Panc1 (cell line): ENCODE results near the gene GAP43. TPM values are rescaled to one million over a fixed set of nuclear protein-coding genes. Genes with fewer than 3 reads are reported as not detected.

ENCODE experiments used
- ATAC-seq: fragments of 200-7000 bp; cut with Tn5 transposase; 2 replicates; pipeline ENCODE4 v1.9.1; 2020; ENCODE audit warnings: mild to moderate bottlenecking, moderate library complexity
- BruUV-seq: library from RNA; stranded (reverse); fragments of 400-500 nt; replicated peaks from 2 replicates; lab custom pipeline; 2021; lab: Mats Ljungman, UMichigan
- CTCF ChIA-PET: fragments of 300-600 bp; sonication (Branson Sonifier 250); formaldehyde crosslinking; loops from one replicate; lab custom pipeline; 2022; ENCODE audit warnings: antibody characterized with exemption; lab: Charles Lee
- POLR2A ChIA-PET: fragments of 300-600 bp; sonication (Branson Sonifier 250); formaldehyde crosslinking; loops from one replicate; lab custom pipeline; 2022; ENCODE audit warnings: antibody characterized with exemption; lab: Charles Lee
- DNase-seq: peaks from one replicate; pipeline ENCODE4 v3.0.0-alpha.2; 2010; ENCODE audit warnings: low read depth, low spot score
- H3K27ac ChIP-seq: 2 replicates; pipeline ENCODE4 v1.5.1; 2011; ENCODE audit warnings: mild to moderate bottlenecking, low read length, inconsistent platforms
- H3K27me3 ChIP-seq: fragments of 200-500 bp; sonication (Bioruptor generic); 2 replicates; pipeline ENCODE4 v1.6.0; 2014; ENCODE audit warnings: low read length, inconsistent platforms; ENCODE audit not compliant: control insufficient read depth, insufficient read depth
- H3K36me3 ChIP-seq: fragments of 200-500 bp; sonication (Bioruptor generic); 2 replicates; pipeline ENCODE4 v1.5.1; 2014; ENCODE audit warnings: inconsistent platforms, mild to moderate bottlenecking, low read length, moderate library complexity; ENCODE audit not compliant: control insufficient read depth, insufficient read depth
- H3K4me1 ChIP-seq: 2 replicates; pipeline ENCODE4 v1.5.1; 2011; ENCODE audit warnings: inconsistent platforms, mild to moderate bottlenecking, low read length, moderate library complexity; ENCODE audit not compliant: control insufficient read depth, insufficient read depth
- H3K4me3 ChIP-seq, 2 experiments: 2 replicates each; pipeline ENCODE4 v1.5.1; 2011 to 2012; ENCODE audit warnings: low read depth in 2 of 2, low read length in 2 of 2, mild to moderate bottlenecking in 2 of 2, inconsistent platforms in 1 of 2, moderate library complexity in 1 of 2
- H3K9me3 ChIP-seq: fragments of 200-500 bp; sonication (Bioruptor generic); 2 replicates; pipeline ENCODE4 v1.5.1; 2014; ENCODE audit warnings: low read depth, mild to moderate bottlenecking, inconsistent platforms, low read length, moderate library complexity; ENCODE audit not compliant: control insufficient read depth, insufficient read depth
- CTCF ChIP-seq: fragments of 450-650 bp; IDR thresholded peaks from 2 replicates; pipeline ENCODE4 v1.5.1; 2017; ENCODE audit warnings: mild to moderate bottlenecking
- POLR2AphosphoS5 ChIP-seq: IDR thresholded peaks from 2 replicates; pipeline ENCODE4 v1.6.1; 2012; ENCODE audit warnings: mild to moderate bottlenecking, low read depth, low read length, moderate library complexity
- REST ChIP-seq, 2 experiments: IDR thresholded peaks; 2 replicates each; pipeline ENCODE4 v1.6.1; 2011 to 2012; ENCODE audit warnings: low read depth in 2 of 2, control low read depth in 1 of 2, low read length in 1 of 2, mild to moderate bottlenecking in 1 of 2, moderate library complexity in 1 of 2; ENCODE audit not compliant: insufficient read depth in 1 of 2
- SIN3A ChIP-seq: IDR thresholded peaks from 2 replicates; pipeline ENCODE4 v1.6.1; 2012; ENCODE audit warnings: low read depth, mild to moderate bottlenecking, low read length, moderate library complexity, borderline replicate concordance; ENCODE audit not compliant: insufficient read depth
- TCF7L2 ChIP-seq: IDR thresholded peaks from 2 replicates; pipeline ENCODE4 v1.6.1; 2011; ENCODE audit warnings: mild to moderate bottlenecking, low read depth, low read length, inconsistent platforms
- in situ Hi-C: cut with HindIII; loops from 2 replicates; pipeline ENCODE4 v1.10.0; 2016; ENCODE audit warnings: low sequenced_read_pairs, low pct_unique_long_range_greater_than_20kb
- intact Hi-C: fragments of 100-400 bp; cut with micrococcal nuclease; formaldehyde crosslinking; loops from one replicate; pipeline ENCODE4 v1.10.0; 2022; ENCODE audit not compliant: unreplicated experiment
- total RNA-seq: library from RNA; stranded (reverse); gene quantifications from one replicate; pipeline ENCODE4 v1.2.1, GENCODE V29; 2021; ENCODE audit not compliant: unreplicated experiment

The GAP43 gene
- total RNA-seq, 1 experiment from 2014 or later = not detected

GRCh38 chr3:115646027-115646690 lies 22.8 kb downstream of the GAP43 start:
- no peak for TF ChIP-seq REST (IDR thresholded peaks at IDR 0.05; ENCODE audit: insufficient read depth in 1 of 2, low read depth in 2 of 2, low read length in 1 of 2)
- no peak for TF ChIP-seq TCF7L2
- TF ChIP-seq CTCF = no peak
- no peak for TF ChIP-seq SIN3A
- no peak for TF ChIP-seq POLR2AphosphoS5
- CTCF ChIA-PET = no interaction called here
- Histone ChIP-seq H3K36me3 (no peaks in the 10 kb centered on the region), H3K27me3 (no peaks in the 10 kb centered on the region; the same call in 1 of the 2 replicates), H3K4me1 (no peaks in the 10 kb centered on the region), H3K4me3 (no peak overlapping the region), H3K9me3 (no peaks in the 10 kb centered on the region), H3K27ac (no peak overlapping the region)
- DNase-seq (no peak), ATAC-seq (no peak)
- POLR2A ChIA-PET = no interaction called here
- no TSS peak for BruUV-seq
- in situ Hi-C loops = no loop called here
- intact Hi-C loops = no loop called here

- BruUV-seq = no TSS peak
- ATAC-seq (no peak), DNase-seq (no peak)
- CTCF ChIA-PET = no interaction called here
- intact Hi-C loops (no loop called here), in situ Hi-C loops (no loop called here)
- H3K27me3 ChIP-seq = peaks cover 3% of the 10 kb centered on the region
- no peaks in the 10 kb centered on the region for H3K4me1 ChIP-seq
- no peak for TF ChIP-seq TCF7L2
- TF ChIP-seq REST (IDR thresholded peaks at IDR 0.05; ENCODE audit: insufficient read depth in 1 of 2, low read depth in 2 of 2, low read length in 1 of 2) = no peak
- TF ChIP-seq POLR2AphosphoS5 = no peak
- TF ChIP-seq CTCF = no peak
- TF ChIP-seq SIN3A = no peak
- H3K9me3 ChIP-seq = no peaks in the 10 kb centered on the region
- H3K36me3 ChIP-seq = no peaks in the 10 kb centered on the region
- POLR2A ChIA-PET = no interaction called here
- no peak overlapping the region for H3K4me3 ChIP-seq
- no peak overlapping the region for H3K27ac ChIP-seq
These were observed 25.2 kb downstream of the GAP43 start for GRCh38 chr3:115648559-115648958.
